IMR-90 (cell line): ENCODE data around the gene FLCN.

Experiments
- BHLHE40 ChIP-seq: fragments of 150-350 bp; IDR thresholded peaks from 2 replicates; pipeline ENCODE4 v1.6.1; 2016; ENCODE audit warnings: mild to moderate bottlenecking, low read depth, low read length
- CHD1 ChIP-seq: IDR thresholded peaks from 2 replicates; pipeline ENCODE4 v1.6.1; 2012; ENCODE audit warnings: low read depth, low read length, improper control_type of control experiment
- CTCF ChIP-seq: conservative IDR thresholded peaks from 2 replicates; pipeline ENCODE4 v1.5.1; 2012; ENCODE audit warnings: mild to moderate bottlenecking, low read depth, low read length, improper control_type of control experiment
- ELK1 ChIP-seq: fragments of 150-350 bp; IDR thresholded peaks from 2 replicates; pipeline ENCODE4 v1.6.1; 2016; ENCODE audit warnings: low read depth, mild to moderate bottlenecking, low read length, moderate library complexity, borderline replicate concordance
- FOS ChIP-seq: fragments of 150-350 bp; IDR thresholded peaks from 2 replicates; pipeline ENCODE4 v1.6.1; 2016; ENCODE audit warnings: low read depth, low read length
- MAFK ChIP-seq: IDR thresholded peaks from 2 replicates; pipeline ENCODE4 v1.6.1; 2012; ENCODE audit warnings: low read depth, low read length, improper control_type of control experiment
- POLR2A ChIP-seq: IDR thresholded peaks from 2 replicates; pipeline ENCODE4 v1.6.1; 2012; ENCODE audit warnings: mild to moderate bottlenecking, low read depth, low read length
- RCOR1 ChIP-seq: IDR thresholded peaks from 2 replicates; pipeline ENCODE4 v1.6.1; 2012; ENCODE audit warnings: mild to moderate bottlenecking, low read length, improper control_type of control experiment; ENCODE audit not compliant: insufficient replicate concordance

- TF ChIP-seq CTCF (no peak), ELK1 (no peak), RCOR1 (no peak), CHD1 (no peak), FOS (no peak), POLR2A (no peak), BHLHE40 (no peak), MAFK (no peak)
These were observed 60.6 kb downstream of the FLCN start for GRCh38 chr17:17176341-17176740.
